ENCODE measurements around the gene PSME2.
A peak's percentile ranks its signal among the peaks of the same experiment; 100 is the strongest.

Gene PSME2, protein sequence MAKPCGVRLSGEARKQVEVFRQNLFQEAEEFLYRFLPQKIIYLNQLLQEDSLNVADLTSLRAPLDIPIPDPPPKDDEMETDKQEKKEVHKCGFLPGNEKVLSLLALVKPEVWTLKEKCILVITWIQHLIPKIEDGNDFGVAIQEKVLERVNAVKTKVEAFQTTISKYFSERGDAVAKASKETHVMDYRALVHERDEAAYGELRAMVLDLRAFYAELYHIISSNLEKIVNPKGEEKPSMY

DNA sequence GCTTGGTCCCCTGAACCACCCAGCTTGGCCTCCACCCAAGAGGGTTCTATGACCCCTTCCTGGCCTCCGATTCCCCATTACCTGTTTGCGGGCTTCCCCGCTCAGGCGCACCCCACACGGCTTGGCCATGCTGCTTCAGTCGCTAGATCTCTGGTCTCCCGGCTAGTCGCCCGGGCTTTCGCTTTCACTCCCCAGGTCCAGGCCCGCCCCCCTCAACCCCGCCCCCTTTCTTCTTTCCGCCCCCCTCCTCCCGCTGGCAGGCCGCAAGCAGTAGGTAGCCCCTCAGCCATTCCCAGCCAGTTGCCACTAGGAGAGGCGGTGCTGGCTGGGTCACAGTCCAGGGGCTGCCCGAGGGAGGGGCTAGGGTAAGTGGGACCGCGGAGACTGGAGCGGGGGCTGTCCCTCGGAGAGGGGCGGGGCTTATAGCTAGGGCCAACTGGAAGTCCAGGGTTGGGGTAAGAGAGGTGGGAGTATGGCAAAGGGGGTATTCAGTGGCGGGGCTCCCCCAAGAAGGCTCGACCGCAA, at the start of gene PSME2:
Gene PSME2, minus strand, starts transcription at position 158 of the 525 bp plus-strand sequence. Its CDS starts 29 bp downstream, at position 129.
- DNase-seq, result peak; percentile 70

DNA sequence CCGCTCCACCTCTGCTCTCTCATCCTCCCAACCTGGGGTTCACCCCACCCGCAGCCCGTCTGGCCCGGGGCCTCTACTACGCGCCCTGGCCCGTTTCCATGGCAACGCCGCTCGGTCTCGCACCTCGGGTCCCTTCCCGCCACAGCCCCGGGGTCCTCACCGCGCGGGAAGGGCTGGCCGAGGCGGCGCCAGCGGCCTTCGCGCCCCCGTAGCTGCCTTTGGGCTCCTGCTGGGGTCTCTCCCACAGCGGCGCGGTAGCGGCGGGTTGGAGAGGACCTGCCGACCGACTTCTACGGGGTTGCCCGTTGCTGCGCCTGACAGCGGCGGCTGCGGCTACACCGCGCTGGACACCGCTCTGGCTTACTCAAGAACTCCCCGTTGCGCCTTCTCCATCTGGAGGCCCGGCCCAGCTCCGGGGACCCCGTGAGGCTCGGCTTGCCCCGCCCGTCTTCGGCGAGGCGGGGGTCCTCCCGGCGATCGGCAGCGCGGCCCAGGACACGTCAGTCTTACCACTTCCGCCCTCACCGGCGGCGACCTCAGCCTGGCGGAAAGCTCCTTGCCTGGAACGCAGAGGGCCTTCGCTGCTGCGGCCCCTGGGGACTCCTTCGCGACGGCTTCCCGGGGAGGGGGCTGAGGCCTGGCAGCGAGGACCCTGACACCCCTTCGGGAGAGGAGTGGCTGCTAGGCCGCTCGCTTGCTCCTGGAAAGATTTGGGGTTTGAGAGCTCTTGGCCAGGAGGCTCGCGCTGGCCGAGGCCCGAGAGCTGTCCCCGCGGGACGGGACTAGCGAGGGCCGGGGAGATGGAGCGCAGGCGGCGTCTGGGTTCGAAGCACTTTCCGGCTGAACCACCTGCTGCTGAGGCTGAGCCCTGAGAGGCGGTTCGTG, 49.0 kb upstream of the PSME2 start, which contains the start of gene TM9SF1:
Gene TM9SF1, minus strand, starts transcription at position 256 of the 885 bp plus-strand sequence. CDS start 422 bp downstream, outside the sequence.
- peak; percentile 83 for DNase-seq

GRCh38 chr14:24194873-24195185, 48.4 kb upstream of the PSME2 start:
- DNase-seq, result no peak

- DNase-seq, result no peak
These were observed 47.9 kb upstream of the PSME2 start for GRCh38 chr14:24194186-24194872.

- DNase-seq, result no peak
These were observed 46.5 kb upstream of the PSME2 start for GRCh38 chr14:24192933-24193332.

GRCh38 chr14:24190416-24190815, 44.0 kb upstream of the PSME2 start:
- DNase-seq, result no peak

- no peak for DNase-seq
These were observed 43.0 kb upstream of the PSME2 start for GRCh38 chr14:24189460-24189859.

GRCh38 chr14:24189059-24189375, 42.6 kb upstream of the PSME2 start:
- no peak for DNase-seq

DNA sequence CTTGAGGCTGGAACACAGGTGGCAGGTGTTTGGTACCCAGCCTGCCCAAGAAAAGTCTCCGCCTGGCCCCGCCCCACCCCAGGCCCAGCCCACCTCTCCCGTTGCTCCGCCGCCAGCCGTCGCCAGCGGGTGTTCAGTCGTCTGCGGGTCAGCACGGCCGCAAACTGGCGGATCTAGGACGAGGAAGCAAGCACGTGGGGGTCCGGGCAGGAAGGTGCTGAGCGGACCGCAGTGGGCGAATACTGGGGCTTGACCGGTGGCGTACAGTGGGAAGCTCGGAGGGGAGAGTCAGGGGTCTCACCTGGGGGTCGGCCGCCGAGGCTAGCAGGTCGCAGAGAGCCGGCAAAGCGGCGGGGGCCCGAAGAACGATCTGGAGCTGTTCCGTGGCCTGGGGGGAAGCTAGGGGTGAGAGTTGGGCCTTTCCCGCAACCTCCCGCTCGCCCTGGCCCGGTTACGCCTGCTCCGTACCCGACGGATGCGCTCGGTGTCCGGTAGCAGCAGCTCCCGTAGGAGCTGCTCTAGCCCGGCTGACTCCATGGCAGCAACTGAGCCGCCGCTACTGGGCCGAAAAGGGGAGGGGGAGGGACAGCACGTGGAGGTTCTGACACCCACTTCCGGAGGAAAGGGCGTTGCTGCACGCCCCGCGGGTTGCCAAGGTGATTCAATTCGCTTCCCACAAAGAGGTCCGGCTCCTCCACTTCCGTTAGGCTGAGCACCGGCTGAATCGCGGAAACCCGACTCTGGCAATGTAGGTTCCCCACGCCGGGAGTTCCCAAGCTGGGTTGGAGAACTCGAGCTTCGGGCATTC, 42.0 kb upstream of the PSME2 start, which contains the start of gene IPO4:
Gene IPO4, minus strand, starts transcription at position 566 of the 808 bp plus-strand sequence. Its CDS starts 29 bp downstream, at position 537.
- DNase-seq, result peak; percentile 94

DNA sequence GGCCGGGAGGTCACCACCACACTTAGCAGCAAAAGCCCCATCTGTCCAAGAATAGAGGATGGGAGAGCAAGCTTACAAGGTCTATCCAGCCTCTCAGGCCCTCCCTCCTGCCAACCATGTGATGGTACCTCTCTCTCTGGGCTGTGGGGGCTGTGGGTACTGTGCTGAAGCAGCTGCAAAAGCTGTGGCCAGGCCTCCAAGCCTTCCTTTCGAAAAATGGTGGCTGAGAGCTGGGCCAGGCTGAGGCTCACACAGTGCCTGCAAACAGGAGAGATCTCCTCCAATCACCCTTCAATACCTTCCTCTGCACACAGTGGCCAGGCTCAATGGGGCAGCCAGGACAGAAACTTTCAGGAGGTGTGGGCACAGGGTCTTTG, 41.1 kb upstream of the PSME2 start:
- no peak for DNase-seq

DNA sequence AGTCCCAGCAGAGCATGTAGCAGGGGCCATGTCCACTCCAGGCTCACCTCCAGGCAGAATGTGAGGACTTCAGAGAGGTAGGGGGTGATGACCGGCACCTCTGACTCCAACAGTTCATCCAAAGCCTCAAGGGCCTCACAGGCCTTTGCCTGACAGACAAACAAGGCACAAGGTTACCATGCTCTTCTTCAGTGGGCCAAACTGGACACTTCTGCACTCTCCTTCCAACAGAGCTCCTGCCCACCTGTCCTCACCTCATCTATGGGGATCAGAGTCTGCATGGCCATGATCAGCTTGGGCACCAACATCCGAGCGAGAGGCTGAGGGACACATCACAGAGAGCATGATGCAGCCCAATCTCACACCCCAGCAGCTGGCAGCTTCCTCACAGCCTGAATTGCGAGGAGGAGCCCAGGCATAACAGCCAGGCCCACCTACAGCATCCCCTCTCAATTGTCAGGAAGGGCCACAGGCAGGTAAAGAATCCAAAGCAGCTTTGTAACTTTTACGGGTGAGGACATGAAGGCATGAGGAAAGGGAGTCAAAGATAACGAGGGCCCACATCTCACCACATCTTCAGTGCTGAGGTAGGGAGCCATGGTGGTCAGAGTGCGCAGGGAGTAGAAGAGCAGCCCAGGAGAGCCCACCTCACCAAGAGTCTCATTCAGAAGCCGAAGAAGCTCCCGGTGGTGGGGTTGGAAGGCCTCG, 40.6 kb upstream of the PSME2 start:
- no peak for DNase-seq

DNA sequence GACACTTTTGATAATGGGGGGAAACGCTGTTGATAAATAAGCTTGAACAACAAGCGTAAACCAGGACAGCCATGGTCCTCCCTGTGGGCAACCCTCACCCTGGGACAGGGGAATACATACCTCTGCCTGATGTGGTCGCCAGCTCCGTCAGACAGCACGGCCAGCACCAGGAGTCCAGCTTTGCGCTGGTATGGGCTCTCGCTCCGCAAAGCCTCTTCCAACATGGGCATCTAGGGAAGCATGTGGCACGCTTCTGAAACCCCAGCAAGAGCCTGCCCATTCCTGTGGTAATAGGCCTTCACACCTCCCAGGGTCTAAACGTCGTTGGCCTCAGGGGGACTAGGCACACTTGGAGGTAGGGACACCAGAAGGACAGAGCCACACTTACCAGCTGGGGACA, 39.3 kb upstream of the PSME2 start:
- DNase-seq, result no peak

DNA sequence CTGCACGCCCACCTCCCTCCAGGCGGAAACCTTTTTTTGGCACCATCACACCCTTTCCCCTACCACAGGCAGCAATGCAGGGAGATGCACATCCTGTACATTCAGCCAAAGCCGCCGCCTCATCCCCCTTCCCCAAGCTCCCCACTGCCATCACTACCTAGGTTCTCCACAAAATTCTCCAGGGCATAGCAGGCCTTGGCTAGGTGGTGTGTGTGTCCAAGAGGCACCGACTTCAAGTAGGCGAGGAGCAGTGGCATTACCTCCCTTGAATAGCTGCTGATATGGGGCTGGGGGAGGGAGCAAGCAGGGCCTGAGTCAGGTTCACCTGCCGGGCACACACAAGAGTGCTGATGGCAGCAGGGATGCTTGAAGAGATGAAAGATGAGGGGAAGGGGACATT, 38.6 kb upstream of the PSME2 start:
- no peak for DNase-seq

DNA sequence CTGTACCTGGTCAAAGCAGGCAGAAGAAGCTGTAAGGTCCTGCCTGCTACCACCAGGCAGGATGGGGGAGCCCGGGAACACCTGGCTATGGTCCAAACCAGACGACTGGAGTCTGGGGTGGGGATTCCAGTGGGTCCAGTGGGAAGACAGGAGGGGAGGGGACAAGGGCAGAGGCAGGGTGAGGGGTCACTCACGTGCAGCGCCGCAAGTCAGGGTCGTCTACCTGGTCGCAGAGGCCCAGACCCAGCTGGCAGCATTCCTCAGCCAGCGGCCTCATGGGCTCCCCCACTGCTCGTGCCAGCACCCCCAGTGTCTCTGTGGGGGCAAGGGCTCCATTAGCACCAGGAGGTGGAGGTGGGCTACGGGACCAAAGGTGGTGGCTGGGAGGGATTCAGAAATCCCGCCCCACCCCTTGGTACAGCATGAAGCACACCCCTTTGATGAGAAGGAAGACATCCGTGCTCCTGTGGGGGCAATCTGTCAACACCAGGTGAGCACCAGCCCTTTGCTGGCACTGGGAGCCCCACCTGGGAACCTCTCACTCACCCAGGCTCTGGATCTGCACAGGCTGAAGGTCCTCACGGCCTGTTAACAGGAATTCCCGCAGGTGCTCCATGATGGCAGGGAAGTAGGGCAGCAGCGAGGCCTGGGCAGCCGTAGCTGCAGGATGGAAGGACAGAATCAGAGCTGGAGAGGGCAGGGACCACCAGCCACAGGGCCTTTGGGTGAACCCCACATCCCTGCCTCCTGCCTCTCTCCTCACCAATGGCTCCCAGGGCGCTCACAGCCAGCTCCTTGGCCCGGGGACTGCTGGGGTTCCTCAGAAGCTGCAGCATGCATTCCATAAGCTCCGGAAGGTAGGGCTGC, 37.9 kb upstream of the PSME2 start:
- DNase-seq, result no peak

DNA sequence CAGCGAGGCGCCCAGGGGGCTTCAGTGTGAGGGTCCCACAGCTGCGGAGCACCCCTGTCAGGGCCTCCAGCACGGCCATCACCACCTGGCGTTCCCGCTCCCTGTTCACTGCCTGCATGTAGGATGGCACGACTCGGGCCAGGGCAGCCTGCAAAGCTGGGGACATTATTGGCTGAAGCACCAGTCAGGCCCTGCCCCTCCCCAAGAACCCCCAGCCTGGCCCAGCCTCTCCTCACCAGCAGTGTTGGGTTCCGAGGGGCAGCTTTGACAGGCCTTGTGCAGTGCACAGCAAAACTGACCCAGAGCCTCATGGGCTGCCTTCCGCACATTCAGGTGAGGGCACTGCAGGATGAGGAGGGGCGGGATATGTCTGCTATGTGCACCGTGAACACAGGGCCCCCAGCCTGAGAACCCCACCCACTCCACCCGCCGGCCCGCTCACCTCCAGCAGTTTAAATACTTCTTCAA, 36.6 kb upstream of the PSME2 start:
- DNase-seq, result no peak

GRCh38 chr14:24182110-24182882, 35.9 kb upstream of the PSME2 start:
- DNase-seq, result no peak

DNA sequence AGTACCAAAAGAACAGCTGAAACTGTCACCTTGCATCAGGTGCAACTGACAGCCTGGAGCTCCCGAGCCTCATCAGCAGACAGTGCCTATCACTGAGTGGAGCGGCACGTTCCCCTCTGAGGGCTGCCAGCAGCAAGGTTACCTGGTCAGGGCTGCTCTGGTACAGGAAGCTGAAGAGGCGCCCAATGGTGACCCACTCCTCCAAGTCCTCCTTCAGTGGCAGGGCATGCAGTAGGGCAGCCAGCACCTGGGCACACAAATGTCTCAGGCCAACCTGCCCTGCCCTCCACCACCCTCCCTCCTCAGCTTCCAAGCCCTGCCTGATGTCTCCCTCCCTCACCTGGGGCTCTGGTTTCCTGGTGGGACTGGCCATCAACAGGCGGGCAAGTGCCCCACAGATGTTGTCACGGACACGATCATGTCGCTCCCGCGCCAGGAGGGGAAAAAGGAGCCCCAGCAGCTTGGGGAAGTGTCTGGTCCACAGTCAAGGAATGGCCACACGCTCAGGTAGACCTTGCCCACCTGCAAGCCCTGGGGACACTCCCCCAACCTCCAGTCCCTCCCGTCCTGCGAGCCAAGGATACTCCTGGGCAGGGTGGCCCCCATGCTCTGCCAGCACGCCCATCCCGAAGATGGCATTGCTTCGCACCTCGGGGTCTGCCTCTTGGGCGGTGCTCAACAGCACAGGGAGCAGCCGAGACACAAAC, 35.1 kb upstream of the PSME2 start:
- DNase-seq, result no peak

DNA sequence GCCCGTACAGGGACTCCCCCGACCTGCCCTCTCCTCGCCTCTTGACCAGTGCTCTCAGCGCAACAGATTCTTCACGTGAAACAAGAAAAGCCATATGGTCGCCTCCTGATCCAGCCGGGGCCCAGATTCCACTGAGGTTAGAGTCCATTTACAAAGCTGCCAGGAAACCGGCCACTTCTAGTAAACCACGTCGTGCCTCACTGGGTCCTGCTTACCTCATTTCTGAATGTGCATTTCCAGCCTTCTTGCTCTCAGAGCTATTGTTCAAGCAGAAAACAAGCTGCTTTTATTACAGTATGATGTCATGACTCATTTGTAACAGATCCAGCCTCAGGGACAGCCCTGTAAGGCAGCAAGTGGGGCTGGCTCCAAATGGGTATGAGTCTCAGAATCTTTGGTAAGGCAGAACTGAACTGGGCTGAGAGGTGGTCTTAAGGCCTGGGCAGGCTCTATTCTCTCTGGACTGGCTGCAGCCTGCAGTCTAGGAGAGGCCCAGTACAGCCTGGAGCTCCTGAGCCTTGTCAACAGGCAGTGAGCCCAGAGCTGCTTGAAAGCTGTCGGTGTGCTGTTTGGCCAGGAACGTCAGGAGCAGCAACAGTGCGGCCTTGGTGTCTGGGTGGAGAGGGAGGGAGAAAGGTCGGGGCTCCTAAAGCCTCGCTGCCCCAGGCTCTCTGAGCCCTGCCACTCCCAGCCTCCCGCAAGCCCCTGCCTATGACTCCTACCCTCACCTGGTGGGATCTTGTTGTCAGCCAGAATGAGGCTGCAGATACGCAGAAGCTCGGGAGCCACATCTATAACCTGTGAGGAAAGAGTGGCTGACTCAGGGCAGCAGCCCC, 33.8 kb upstream of the PSME2 start:
- no peak for DNase-seq
